NCI-H1930 (cell line): Measurements from ENCODE around the gene NFASC.

Experiments used
- DNase-seq, 2 experiments: peaks; one replicate each; lab custom pipeline; 2025; lab: John Stamatoyannopoulos, UW

NFASC gene

GRCh38 chr1:205062895-205063294 is 192.2 kb downstream of the NFASC start:
- DNase-seq, result no peak

GRCh38 chr1:205064301-205064700 is 193.6 kb downstream of the NFASC start:
- no peak for DNase-seq

GRCh38 chr1:205064741-205065316 is 194.2 kb downstream of the NFASC start:
- DNase-seq, result no peak

- no peak for DNase-seq
Observed at GRCh38 chr1:205065666-205066065, 195.0 kb downstream of the NFASC start.

- no peak for DNase-seq
Observed at GRCh38 chr1:205066141-205066818, 195.6 kb downstream of the NFASC start.

GRCh38 chr1:205067031-205067430 is 196.4 kb downstream of the NFASC start:
- DNase-seq, result no peak

- DNase-seq, result no peak
Observed at GRCh38 chr1:205068001-205068400, 197.3 kb downstream of the NFASC start.

GRCh38 chr1:205068457-205069040 is 197.9 kb downstream of the NFASC start:
- DNase-seq, result no peak

GRCh38 chr1:205069371-205070125 is 198.9 kb downstream of the NFASC start:
- no peak for DNase-seq

- DNase-seq, result no peak
Observed at GRCh38 chr1:205071028-205071409, 200.4 kb downstream of the NFASC start.

- no peak for DNase-seq
Observed at GRCh38 chr1:205071801-205072200, 201.1 kb downstream of the NFASC start.

GRCh38 chr1:205072286-205072685 is 201.6 kb downstream of the NFASC start:
- DNase-seq, result no peak
